HepG2 (cell line): Measurements from ENCODE around the gene CRTAC1. TPM values are rescaled to one million over a fixed set of nuclear protein-coding genes. Genes with fewer than 3 reads are reported as not detected.

Source experiments
- ATAC-seq: fragments of 200-7000 bp; cut with Tn5 transposase; 3 replicates; pipeline ENCODE4 v1.9.1; 2020; ENCODE audit warnings: mild to moderate bottlenecking, moderate library complexity
- BruUV-seq: library from RNA; stranded (reverse); fragments of 400-500 nt; replicated peaks from 2 replicates; lab custom pipeline; 2021; lab: Mats Ljungman, UMichigan
- CTCF ChIA-PET: fragments of 300-600 bp; formaldehyde crosslinking; extraction: SDS; loops from one replicate; lab custom pipeline; 2021; ENCODE audit warnings: low total read pairs, inconsistent platforms, low intra/inter-chr PET ratio; lab: Yijun Ruan, JAX
- POLR2A ChIA-PET: fragments of 350-600 bp; sonication (Branson Sonifier 250); formaldehyde crosslinking; loops from one replicate; lab custom pipeline; 2020; ENCODE audit warnings: antibody characterized with exemption, inconsistent platforms; lab: Yijun Ruan, JAX
- DNase-seq: peaks from one replicate; pipeline ENCODE4 v3.0.0-alpha.2; 2015; ENCODE audit warnings: low spot score
- FAIRE-seq: peaks from 3 replicates; lab custom pipeline; 2011; peaks lifted over from hg19 to GRCh38; lab: Jason Lieb, UNC
- H2AFZ ChIP-seq: one replicate; pipeline ENCODE4 v1.6.1; 2011; ENCODE audit warnings: low read length, inconsistent platforms
- H3K27ac ChIP-seq: fragments of 300-600 bp; 3 replicates; pipeline ENCODE4 v1.8.0; 2011; ENCODE audit warnings: mixed run types, mild to moderate bottlenecking, mixed read lengths, low read length, inconsistent platforms; ENCODE audit not compliant: insufficient read depth; ENCODE audit errors: extremely low read length
- H3K27me3 ChIP-seq, 2 experiments: fragments of 200-600 bp in 1 of 2; 2 replicates in 1 of 2; 3 replicates in 1 of 2; pipeline versions ENCODE4 v1.6.0 to v1.8.0; 2011; ENCODE audit warnings: low read length in 2 of 2, mild to moderate bottlenecking in 2 of 2, moderate library complexity in 2 of 2, inconsistent platforms in 1 of 2; ENCODE audit not compliant: insufficient read depth in 2 of 2, control insufficient read depth in 1 of 2
- H3K36me3 ChIP-seq, 2 experiments: fragments of 200-600 bp in 1 of 2; replicated peaks in 1 of 2; 2 replicates in 1 of 2; 3 replicates in 1 of 2; pipeline versions ENCODE4 v1.5.1 to v1.8.0; 2011; ENCODE audit warnings: low read length in 2 of 2, inconsistent platforms in 1 of 2; ENCODE audit not compliant: insufficient read depth in 2 of 2, control insufficient read depth in 1 of 2
- H3K4me1 ChIP-seq: 2 replicates; pipeline ENCODE4 v1.5.1; 2012; ENCODE audit warnings: low read length, inconsistent platforms; ENCODE audit not compliant: insufficient read depth
- H3K4me2 ChIP-seq: 2 replicates; pipeline ENCODE4 v1.6.0; 2011; ENCODE audit warnings: low read depth, low read length, inconsistent platforms
- H3K4me3 ChIP-seq, 3 experiments: fragments of 200-600 bp in 1 of 3; sonication (generic), shearing (Covaris generic) in 1 of 3; replicated peaks in 1 of 3; 2 replicates each; pipeline ENCODE4 v1.5.1; 2011 to 2016; ENCODE audit warnings: low read length in 3 of 3, inconsistent platforms in 2 of 3, low read depth in 2 of 3, mild to moderate bottlenecking in 2 of 3, control low read depth in 1 of 3, mixed read lengths in 1 of 3; ENCODE audit not compliant: insufficient read depth in 1 of 3
- H3K79me2 ChIP-seq: one replicate; pipeline ENCODE4 v1.6.1; 2011; ENCODE audit warnings: low read length, inconsistent platforms; ENCODE audit not compliant: insufficient read depth
- H3K9ac ChIP-seq: 2 replicates; pipeline ENCODE4 v1.6.0; 2011; ENCODE audit warnings: mild to moderate bottlenecking, low read depth, low read length, inconsistent platforms; ENCODE audit not compliant: insufficient read depth
- H3K9me3 ChIP-seq: 2 replicates; pipeline ENCODE4 v1.5.1; 2012; ENCODE audit warnings: mild to moderate bottlenecking, low read length
- H4K20me1 ChIP-seq: 2 replicates; pipeline ENCODE4 v1.6.0; 2011; ENCODE audit warnings: inconsistent platforms, mild to moderate bottlenecking, low read length, moderate library complexity; ENCODE audit not compliant: insufficient read depth
- EEA1 ChIP-seq: sonication (generic); formaldehyde crosslinking; IDR thresholded peaks from 2 replicates; pipeline ENCODE4 v1.5.1; 2020; ENCODE audit warnings: mild to moderate bottlenecking, missing genetic modification reagents, borderline replicate concordance
- MBD4 ChIP-seq: IDR thresholded peaks from 2 replicates; pipeline ENCODE4 v1.6.1; 2012; ENCODE audit warnings: low read length, inconsistent platforms, borderline replicate concordance
- NCOA1 ChIP-seq: sonication (generic); formaldehyde crosslinking; IDR thresholded peaks from 2 replicates; pipeline ENCODE4 v1.9.0; 2021; ENCODE audit warnings: missing genetic modification reagents
- NCOA5 ChIP-seq: sonication (generic); formaldehyde crosslinking; IDR thresholded peaks from 2 replicates; pipeline ENCODE4 v1.4.0; 2020; ENCODE audit warnings: missing genetic modification reagents
- NFRKB ChIP-seq: fragments of 450-650 bp; IDR thresholded peaks from 2 replicates; pipeline ENCODE4 v1.6.1; 2017
- NRL ChIP-seq: sonication (generic); formaldehyde crosslinking; IDR thresholded peaks from 2 replicates; pipeline ENCODE4 v1.5.0; 2020; ENCODE audit warnings: missing genetic modification reagents, mild to moderate bottlenecking, moderate library complexity, borderline replicate concordance
- POLR2G ChIP-seq: fragments of 200-400 bp; formaldehyde crosslinking; IDR thresholded peaks from 2 replicates; pipeline ENCODE4 v1.6.1; 2018; ENCODE audit warnings: mild to moderate bottlenecking, low read depth, low read length, moderate library complexity
- PRPF4 ChIP-seq: fragments of 200-400 bp; formaldehyde crosslinking; IDR thresholded peaks from 2 replicates; pipeline ENCODE4 v1.6.1; 2016; ENCODE audit warnings: low read length, low read depth; ENCODE audit not compliant: poor library complexity, severe bottlenecking
- RAD51 ChIP-seq: fragments of 450-650 bp; IDR thresholded peaks from 2 replicates; pipeline ENCODE4 v1.6.1; 2016; ENCODE audit warnings: borderline replicate concordance
- RBM22 ChIP-seq: fragments of 200-400 bp; formaldehyde crosslinking; optimal IDR thresholded peaks from 2 replicates; pipeline ENCODE3; 2017; ENCODE audit warnings: mild to moderate bottlenecking, low read length, moderate library complexity
- SALL2 ChIP-seq: sonication (generic); formaldehyde crosslinking; IDR thresholded peaks from 2 replicates; pipeline ENCODE4 v1.8.1; 2023; ENCODE audit warnings: mild to moderate bottlenecking, missing genetic modification reagents, inconsistent platforms
- SRSF4 ChIP-seq: fragments of 200-400 bp; formaldehyde crosslinking; IDR thresholded peaks from one replicate; pipeline ENCODE4 v1.6.1; 2018; ENCODE audit warnings: mild to moderate bottlenecking, low read depth, low read length, moderate library complexity; ENCODE audit not compliant: poor library complexity, severe bottlenecking
- TBP ChIP-seq: sonication (generic); formaldehyde crosslinking; IDR thresholded peaks from 2 replicates; pipeline ENCODE4 v1.5.0; 2020; ENCODE audit warnings: missing genetic modification reagents
- TGIF2 ChIP-seq: IDR thresholded peaks from 2 replicates; pipeline ENCODE4 v1.6.1; 2016; ENCODE audit warnings: control low read depth, missing compliant biosample characterization
- ZNF263 ChIP-seq: sonication (generic); formaldehyde crosslinking; IDR thresholded peaks from 2 replicates; pipeline ENCODE4 v1.4.0; 2020; ENCODE audit warnings: missing genetic modification reagents
- ZNF576 ChIP-seq: sonication (generic); formaldehyde crosslinking; IDR thresholded peaks from 2 replicates; pipeline ENCODE4 v1.4.0; 2020; ENCODE audit warnings: mild to moderate bottlenecking, missing genetic modification reagents
- ZNF609 ChIP-seq: sonication (generic); formaldehyde crosslinking; IDR thresholded peaks from 2 replicates; pipeline ENCODE4 v1.4.0; 2020; ENCODE audit warnings: mild to moderate bottlenecking, missing genetic modification reagents, borderline replicate concordance
- WGBS: methylation state at CpG from one replicate; pipeline ENCODE4 v1.1.6; 2017; ENCODE audit warnings: low lambda C conversion rate; 5-methylcytosine and 5-hydroxymethylcytosine counted together
- in situ Hi-C: cut with HindIII; loops from 2 replicates; pipeline ENCODE4 v1.10.0; 2017; ENCODE audit warnings: low pct_unique_long_range_greater_than_20kb; ENCODE audit not compliant: extremely low pct_ligation_motif_present
- intact Hi-C: fragments of 100-400 bp; cut with micrococcal nuclease; formaldehyde crosslinking; loops from one replicate; pipeline ENCODE4 v1.10.0; 2022; ENCODE audit not compliant: unreplicated experiment
- polyA plus RNA-seq, 8 experiments: library from polyadenylated mRNA; depleted of rRNA in 3 of 8; stranded (reverse) in 7 of 8; unstranded in 1 of 8; fragments of >200 nt; fragmentation: Illumina TruSeq in 4 of 8; extraction: Trizol in 4 of 8; gene quantifications; 2 replicates each; pipeline versions ENCODE4 v1.2.1 to v1.2.3, GENCODE V29; 2011 to 2016; ENCODE audit warnings: low read depth in 4 of 8, missing spikeins in 1 of 8, mixed read lengths in 1 of 8; ENCODE audit not compliant: insufficient read depth in 1 of 8
- total RNA-seq, 5 experiments: library from RNA; depleted of rRNA; stranded (reverse); fragments of >200 nt; fragmentation: Illumina TruSeq; extraction: Trizol; gene quantifications; 2 replicates each; pipeline ENCODE4 v1.2.3, GENCODE V29; 2016; ENCODE audit warnings: low read depth in 1 of 5

The CRTAC1 gene
- total and polyA plus RNA-seq, 2 of the 13 experiments (the other 11 are each of a cell fraction or from before 2014, with no cell fraction given): not detected

GRCh38 chr10:97907211-97907610 lies 123.2 kb downstream of the CRTAC1 start:
- H3K27me3 ChIP-seq: peaks cover 21 to 76% of the 10 kb centered on the region in 2 experiments; a peak in 4 of 5 replicates
- POLR2A ChIA-PET: no interaction called here
- no peaks in the 10 kb centered on the region for H3K9me3 ChIP-seq
- DNase-seq: no peak
- 8% methylated on average over 5 of the region's 6 CpGs for WGBS
- BruUV-seq: no TSS peak
- no peak for TF ChIP-seq NFRKB
- TF ChIP-seq RAD51: no peak
- no peak for TF ChIP-seq NCOA1
- no peak for TF ChIP-seq EEA1 (CRISPR knock-in tag)
- no peak for TF ChIP-seq NCOA5 (CRISPR knock-in tag)
- TF ChIP-seq RBM22: no peak
- no peak for TF ChIP-seq SALL2 (CRISPR knock-in tag)
- TF ChIP-seq NRL (CRISPR knock-in tag): no peak
- no peak for TF ChIP-seq ZNF263 (CRISPR knock-in tag)
- no peak for TF ChIP-seq ZNF609 (CRISPR knock-in tag)
- TF ChIP-seq MBD4: no peak
- no peak for TF ChIP-seq SRSF4
- no peak for TF ChIP-seq ZNF576 (CRISPR knock-in tag)
- no peak for TF ChIP-seq PRPF4
- TF ChIP-seq POLR2G: no peak
- TF ChIP-seq TBP: no peak
- TF ChIP-seq TGIF2 (CRISPR knock-in tag): no peak
- TF ChIP-seq, all 625 proteins: peak for 0
- CTCF ChIA-PET: no interaction called here
- ATAC-seq (no peak), FAIRE-seq (no peak)
- intact Hi-C loops: no loop called here
- Histone ChIP-seq H3K79me2 (no peaks in the 10 kb centered on the region), H4K20me1 (no peaks in the 10 kb centered on the region), H3K4me2 (no peak overlapping the region), H3K4me1 (no peaks in the 10 kb centered on the region), H3K4me3 (no peak overlapping the region), H3K27ac (no peak overlapping the region), H3K36me3 (no peaks in the 10 kb centered on the region), H3K9ac (no peak overlapping the region), H2AFZ (no peak overlapping the region)
- in situ Hi-C loops: loop anchor here (25.0 kb wide), 1 partner anchor 405 kb away; no protein-coding TSS in a partner anchor
